SK-N-SH (cell line): ENCODE results near the gene KIF25. TPM values are rescaled to one million over a fixed set of nuclear protein-coding genes. Genes with fewer than 3 reads are reported as not detected.

Experiments used
- CTCF ChIA-PET: fragments of 300-600, 350-600 bp; formaldehyde crosslinking; extraction: SDS; loops from one replicate; lab custom pipeline; 2021; lab: Yijun Ruan, JAX
- POLR2A ChIA-PET: fragments of 350-600 bp; sonication (Branson Sonifier 250); formaldehyde crosslinking; extraction: SDS; loops from one replicate; lab custom pipeline; 2020; ENCODE audit warnings: antibody characterized with exemption, inconsistent platforms; lab: Yijun Ruan, JAX
- DNase-seq: peaks from one replicate; pipeline ENCODE4 v3.0.0; 2012
- H2AFZ ChIP-seq: fragments of 200-600 bp; sonication (generic); 2 replicates; pipeline ENCODE4 v1.8.1; 2016; ENCODE audit warnings: antibody characterized with exemption, mild to moderate bottlenecking, low read depth
- H3F3A ChIP-seq: fragments of 200-600 bp; sonication (generic); replicated peaks from 2 replicates; pipeline ENCODE3; 2016; ENCODE audit warnings: antibody characterized with exemption, mild to moderate bottlenecking; ENCODE audit not compliant: insufficient read depth
- H3K27ac ChIP-seq, 2 experiments: fragments of 200-500 bp in 1 of 2; fragments of 200-600 bp in 1 of 2; sonication (Bioruptor generic) in 1 of 2; sonication (generic), shearing (Covaris generic) in 1 of 2; 2 replicates each; pipeline versions ENCODE4 v1.5.1 to v1.6.1; 2014 to 2016; ENCODE audit warnings: low read depth in 2 of 2, inconsistent platforms in 1 of 2, low read length in 1 of 2, mild to moderate bottlenecking in 1 of 2, mixed read lengths in 1 of 2
- H3K27me3 ChIP-seq: fragments of 200-600 bp; sonication (generic), shearing (Covaris generic); 2 replicates; pipeline ENCODE4 v1.6.1; 2016; ENCODE audit warnings: mixed run types; ENCODE audit not compliant: insufficient read depth
- H3K36me3 ChIP-seq, 2 experiments: fragments of 200-500 bp in 1 of 2; fragments of 200-600 bp in 1 of 2; sonication (Bioruptor generic) in 1 of 2; sonication (generic) in 1 of 2; replicated peaks in 1 of 2; 2 replicates each; pipeline versions ENCODE3 to v1.5.1; 2014 to 2016; ENCODE audit warnings: low read length in 1 of 2, mild to moderate bottlenecking in 1 of 2; ENCODE audit not compliant: insufficient read depth in 2 of 2, control insufficient read depth in 1 of 2
- H3K4me1 ChIP-seq, 2 experiments: fragments of 200-500 bp in 1 of 2; fragments of 200-600 bp in 1 of 2; sonication (Bioruptor generic) in 1 of 2; sonication (generic), shearing (Covaris generic) in 1 of 2; 2 replicates each; pipeline versions ENCODE4 v1.5.1 to v1.6.1; 2014 to 2016; ENCODE audit warnings: low read depth in 1 of 2, low read length in 1 of 2, mixed run types in 1 of 2; ENCODE audit not compliant: insufficient read depth in 2 of 2, control insufficient read depth in 1 of 2
- H3K4me2 ChIP-seq: fragments of 200-600 bp; sonication (generic), shearing (Covaris generic); 2 replicates; pipeline ENCODE4 v1.6.1; 2017; ENCODE audit warnings: mixed run types
- H3K4me3 ChIP-seq, 2 experiments: fragments of 200-500 bp in 1 of 2; fragments of 200-600 bp in 1 of 2; sonication (Bioruptor generic) in 1 of 2; sonication (generic), shearing (Covaris generic) in 1 of 2; 2 replicates each; pipeline versions ENCODE4 v1.5.1 to v1.8.1; 2014 to 2016; ENCODE audit warnings: low read depth in 2 of 2, inconsistent platforms in 1 of 2, low read length in 1 of 2, mild to moderate bottlenecking in 1 of 2, mixed read lengths in 1 of 2, moderate library complexity in 1 of 2
- H3K79me2 ChIP-seq: fragments of 200-600 bp; sonication (generic); 2 replicates; pipeline ENCODE4 v1.8.1; 2017; ENCODE audit warnings: mild to moderate bottlenecking; ENCODE audit not compliant: insufficient read depth
- H3K9ac ChIP-seq: fragments of 200-600 bp; sonication (generic); 2 replicates; pipeline ENCODE4 v1.6.1; 2017; ENCODE audit warnings: mixed run types
- H3K9me2 ChIP-seq: fragments of 200-600 bp; sonication (generic); 2 replicates; pipeline ENCODE4 v1.6.1; 2017; ENCODE audit warnings: mixed run types
- H3K9me3 ChIP-seq: fragments of 200-600 bp; sonication (generic); 2 replicates; pipeline ENCODE4 v1.6.1; 2017; ENCODE audit warnings: mixed run types, mild to moderate bottlenecking, moderate library complexity
- H4K20me1 ChIP-seq: fragments of 200-600 bp; sonication (generic); 2 replicates; pipeline ENCODE4 v1.6.1; 2017; ENCODE audit warnings: mild to moderate bottlenecking, mixed run types; ENCODE audit not compliant: insufficient read depth
- CHD2 ChIP-seq: fragments of 150-350 bp; IDR thresholded peaks from 2 replicates; pipeline ENCODE4 v1.6.1; 2018; ENCODE audit warnings: low read length; ENCODE audit not compliant: partially characterized antibody
- CTCF ChIP-seq: fragments of 200-600 bp; sonication (generic); IDR thresholded peaks from 2 replicates; pipeline ENCODE4 v1.6.1; 2017; ENCODE audit warnings: antibody characterized with exemption, mild to moderate bottlenecking, moderate library complexity
- GATA2 ChIP-seq: sonication (generic); formaldehyde crosslinking; IDR thresholded peaks from 2 replicates; pipeline ENCODE4 v1.5.0; 2020; ENCODE audit warnings: mild to moderate bottlenecking, missing genetic modification reagents
- JUND ChIP-seq: IDR thresholded peaks from 2 replicates; pipeline ENCODE4 v1.4.0; 2012
- MAX ChIP-seq: IDR thresholded peaks from 2 replicates; pipeline ENCODE4 v1.4.0; 2012; ENCODE audit warnings: low read depth
- MEF2A ChIP-seq: IDR thresholded peaks from 2 replicates; pipeline ENCODE4 v1.4.0; 2012; ENCODE audit warnings: low read depth, borderline replicate concordance
- NFIC ChIP-seq: IDR thresholded peaks from 2 replicates; pipeline ENCODE4 v1.4.0; 2012; ENCODE audit warnings: borderline replicate concordance
- PBX3 ChIP-seq: IDR thresholded peaks from 2 replicates; pipeline ENCODE4; 2012
- RAD21 ChIP-seq: IDR thresholded peaks from 2 replicates; pipeline ENCODE4 v1.6.1; 2012; ENCODE audit warnings: mild to moderate bottlenecking, low read length
- SMC3 ChIP-seq: IDR thresholded peaks from 2 replicates; pipeline ENCODE4 v1.6.1; 2012; ENCODE audit warnings: low read depth, low read length, improper control_type of control experiment
- TAF1 ChIP-seq: IDR thresholded peaks from 2 replicates; pipeline ENCODE4 v1.6.1; 2012; ENCODE audit warnings: low read depth, mild to moderate bottlenecking, low read length, moderate library complexity, borderline replicate concordance
- TEAD4 ChIP-seq: IDR thresholded peaks from 2 replicates; pipeline ENCODE4 v1.4.0; 2012; ENCODE audit warnings: mild to moderate bottlenecking, borderline replicate concordance; ENCODE audit not compliant: insufficient read depth
- WGBS: methylation state at CpG from one replicate; pipeline ENCODE4 v1.1.6; 2017; ENCODE audit warnings: low lambda C conversion rate; 5-methylcytosine and 5-hydroxymethylcytosine counted together
- polyA plus RNA-seq, 3 experiments: library from polyadenylated mRNA; depleted of rRNA; stranded (reverse); fragments of >200 nt; gene quantifications; 2 replicates each; pipeline ENCODE4 v1.2.3, GENCODE V29; 2012

Gene KIF25
- polyA plus RNA-seq, 1 of the 3 experiments (the other 2 are of a cell fraction): not detected

GRCh38 chr6:168014428-168014827 is 17.0 kb downstream of the KIF25 start:
- Histone ChIP-seq H3K4me1 (no peaks in the 10 kb centered on the region; a peak in 1 of 4 replicates), H3K79me2 (no peaks in the 10 kb centered on the region), H3K27me3 (no peaks in the 10 kb centered on the region), H3F3A (peaks cover 3% of the 10 kb centered on the region), H3K4me3 (no peak overlapping the region), H3K9me2 (no peaks in the 10 kb centered on the region), H3K4me2 (no peak overlapping the region), H2AFZ (no peak overlapping the region), H3K27ac (no peak overlapping the region), H4K20me1 (no peaks in the 10 kb centered on the region), H3K9me3 (peaks cover 16% of the 10 kb centered on the region; the same call in 1 of the 2 replicates), H3K9ac (no peak overlapping the region), H3K36me3 (no peaks in the 10 kb centered on the region)
- POLR2A ChIA-PET: no interaction called here
- CTCF ChIA-PET: no interaction called here
- 16% methylated on average over 6 of the region's 6 CpGs for WGBS
- no peak for TF ChIP-seq NFIC
- no peak for TF ChIP-seq PBX3
- TF ChIP-seq TAF1: no peak
- no peak for TF ChIP-seq RAD21
- no peak for TF ChIP-seq GATA2
- no peak for TF ChIP-seq MEF2A
- no peak for TF ChIP-seq SMC3
- TF ChIP-seq TEAD4: no peak
- no peak for TF ChIP-seq MAX
- TF ChIP-seq CTCF: no peak
- no peak for TF ChIP-seq CHD2
- DNase-seq: no peak

GRCh38 chr6:168015009-168015408 is 17.5 kb downstream of the KIF25 start:
- CTCF ChIA-PET: no interaction called here

More at GRCh38 chr6:168015009-168015408, 17.5 kb downstream of the KIF25 start:
- Histone ChIP-seq H3K9me2 (no peaks in the 10 kb centered on the region), H3K4me1 (no peaks in the 10 kb centered on the region; a peak in 1 of 4 replicates), H3K27me3 (no peaks in the 10 kb centered on the region), H3K4me2 (no peak overlapping the region), H3K36me3 (no peaks in the 10 kb centered on the region), H4K20me1 (no peaks in the 10 kb centered on the region), H3K9me3 (peaks cover 16% of the 10 kb centered on the region; the same call in 1 of the 2 replicates), H3K9ac (no peak overlapping the region), H3K27ac (no peak overlapping the region), H3K4me3 (no peak overlapping the region), H2AFZ (no peak overlapping the region), H3F3A (peaks cover 3% of the 10 kb centered on the region), H3K79me2 (no peaks in the 10 kb centered on the region)
- DNase-seq: no peak
- 24% methylated on average over 4 of the region's 4 CpGs for WGBS
- POLR2A ChIA-PET: no interaction called here
- TF ChIP-seq JUND: no peak
- TF ChIP-seq, all 33 proteins: peak for 0
